HCT116 (cell line): ENCODE data around the gene EPHB2.

Source experiments
- EGR1 ChIP-seq: IDR thresholded peaks from 2 replicates; pipeline ENCODE4 v1.6.1; 2012; ENCODE audit warnings: low read depth
- EZH2phosphoT487 ChIP-seq: fragments of 200-600 bp; IDR thresholded peaks from 2 replicates; pipeline ENCODE4 v1.6.1; 2018; ENCODE audit warnings: antibody characterized with exemption, borderline replicate concordance
- POLR2A ChIP-seq: IDR thresholded peaks from 2 replicates; pipeline ENCODE4 v1.7.0; 2011; ENCODE audit warnings: borderline replicate concordance; ENCODE audit not compliant: insufficient read depth, insufficient read length; ENCODE audit errors: extremely low read depth
- POLR2AphosphoS5 ChIP-seq: IDR thresholded peaks from 2 replicates; pipeline ENCODE4 v1.6.1; 2011; ENCODE audit warnings: mild to moderate bottlenecking, low read depth, low read length, moderate library complexity
- RAD21 ChIP-seq: IDR thresholded peaks from 2 replicates; pipeline ENCODE4 v1.6.1; 2012; ENCODE audit warnings: low read depth, mild to moderate bottlenecking
- SIN3A ChIP-seq: IDR thresholded peaks from 2 replicates; pipeline ENCODE4 v1.6.1; 2012; ENCODE audit warnings: low read depth
- SP1 ChIP-seq: IDR thresholded peaks from 2 replicates; pipeline ENCODE4 v1.6.1; 2012; ENCODE audit warnings: low read depth
- TF ChIP-seq, protein P1 (sequence below), 3 experiments: fragments of 200-600 bp in 1 of 3; sonication (generic) in 1 of 3; IDR thresholded peaks in 2 of 3; conservative IDR thresholded peaks in 1 of 3; 2 replicates each; pipeline ENCODE4 v1.5.1; 2012 to 2017; ENCODE audit warnings: low read depth in 2 of 3, low read length in 2 of 3, antibody characterized with exemption in 1 of 3, borderline replicate concordance in 1 of 3, control low read depth in 1 of 3, mild to moderate bottlenecking in 1 of 3, mixed read lengths in 1 of 3, mixed run types in 1 of 3, moderate library complexity in 1 of 3; ENCODE audit not compliant: insufficient read depth in 1 of 3
- TF ChIP-seq, protein P2 (sequence below): IDR thresholded peaks from 2 replicates; pipeline ENCODE4 v1.6.1; 2012; ENCODE audit warnings: low read depth
- TF ChIP-seq, protein P3 (sequence below): IDR thresholded peaks from 2 replicates; pipeline ENCODE4 v1.6.1; 2012
- TF ChIP-seq, protein P4 (sequence below): IDR thresholded peaks from 2 replicates; pipeline ENCODE4 v1.6.1; 2012

DNA sequence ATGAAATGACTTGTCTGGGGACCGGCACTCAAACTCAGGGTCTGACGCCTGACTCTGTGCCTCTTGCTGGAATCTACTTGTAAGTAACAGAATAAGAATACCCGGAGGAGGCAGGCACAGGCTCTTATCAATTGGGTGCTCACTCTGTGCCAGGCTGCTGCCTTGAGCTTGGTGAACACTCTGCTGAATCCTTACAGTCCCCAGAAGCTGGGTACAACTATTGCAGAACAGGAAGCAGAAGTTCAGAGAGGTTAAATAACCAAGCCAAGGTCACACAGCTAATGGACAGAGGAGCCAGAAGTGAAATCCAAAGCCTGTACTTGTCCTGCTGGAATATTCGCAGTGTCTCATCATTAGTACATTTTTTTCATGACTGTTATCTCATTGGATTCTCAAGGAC is 86.0 kb downstream of the EPHB2 start:
- no peak for TF ChIP-seq POLR2AphosphoS5
- TF ChIP-seq, protein P1, sequence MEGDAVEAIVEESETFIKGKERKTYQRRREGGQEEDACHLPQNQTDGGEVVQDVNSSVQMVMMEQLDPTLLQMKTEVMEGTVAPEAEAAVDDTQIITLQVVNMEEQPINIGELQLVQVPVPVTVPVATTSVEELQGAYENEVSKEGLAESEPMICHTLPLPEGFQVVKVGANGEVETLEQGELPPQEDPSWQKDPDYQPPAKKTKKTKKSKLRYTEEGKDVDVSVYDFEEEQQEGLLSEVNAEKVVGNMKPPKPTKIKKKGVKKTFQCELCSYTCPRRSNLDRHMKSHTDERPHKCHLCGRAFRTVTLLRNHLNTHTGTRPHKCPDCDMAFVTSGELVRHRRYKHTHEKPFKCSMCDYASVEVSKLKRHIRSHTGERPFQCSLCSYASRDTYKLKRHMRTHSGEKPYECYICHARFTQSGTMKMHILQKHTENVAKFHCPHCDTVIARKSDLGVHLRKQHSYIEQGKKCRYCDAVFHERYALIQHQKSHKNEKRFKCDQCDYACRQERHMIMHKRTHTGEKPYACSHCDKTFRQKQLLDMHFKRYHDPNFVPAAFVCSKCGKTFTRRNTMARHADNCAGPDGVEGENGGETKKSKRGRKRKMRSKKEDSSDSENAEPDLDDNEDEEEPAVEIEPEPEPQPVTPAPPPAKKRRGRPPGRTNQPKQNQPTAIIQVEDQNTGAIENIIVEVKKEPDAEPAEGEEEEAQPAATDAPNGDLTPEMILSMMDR (IDR thresholded peaks at IDR 0.05 in 2 of 3, conservative IDR thresholded peaks at IDR 0.05 in 1 of 3; ENCODE audit: borderline replicate concordance in 1 of 3, insufficient read depth in 1 of 3, low read depth in 2 of 3, low read length in 2 of 3): no peak
- TF ChIP-seq SIN3A: no peak
- no peak for TF ChIP-seq POLR2A
- TF ChIP-seq EZH2phosphoT487: no peak
- TF ChIP-seq, protein P2, sequence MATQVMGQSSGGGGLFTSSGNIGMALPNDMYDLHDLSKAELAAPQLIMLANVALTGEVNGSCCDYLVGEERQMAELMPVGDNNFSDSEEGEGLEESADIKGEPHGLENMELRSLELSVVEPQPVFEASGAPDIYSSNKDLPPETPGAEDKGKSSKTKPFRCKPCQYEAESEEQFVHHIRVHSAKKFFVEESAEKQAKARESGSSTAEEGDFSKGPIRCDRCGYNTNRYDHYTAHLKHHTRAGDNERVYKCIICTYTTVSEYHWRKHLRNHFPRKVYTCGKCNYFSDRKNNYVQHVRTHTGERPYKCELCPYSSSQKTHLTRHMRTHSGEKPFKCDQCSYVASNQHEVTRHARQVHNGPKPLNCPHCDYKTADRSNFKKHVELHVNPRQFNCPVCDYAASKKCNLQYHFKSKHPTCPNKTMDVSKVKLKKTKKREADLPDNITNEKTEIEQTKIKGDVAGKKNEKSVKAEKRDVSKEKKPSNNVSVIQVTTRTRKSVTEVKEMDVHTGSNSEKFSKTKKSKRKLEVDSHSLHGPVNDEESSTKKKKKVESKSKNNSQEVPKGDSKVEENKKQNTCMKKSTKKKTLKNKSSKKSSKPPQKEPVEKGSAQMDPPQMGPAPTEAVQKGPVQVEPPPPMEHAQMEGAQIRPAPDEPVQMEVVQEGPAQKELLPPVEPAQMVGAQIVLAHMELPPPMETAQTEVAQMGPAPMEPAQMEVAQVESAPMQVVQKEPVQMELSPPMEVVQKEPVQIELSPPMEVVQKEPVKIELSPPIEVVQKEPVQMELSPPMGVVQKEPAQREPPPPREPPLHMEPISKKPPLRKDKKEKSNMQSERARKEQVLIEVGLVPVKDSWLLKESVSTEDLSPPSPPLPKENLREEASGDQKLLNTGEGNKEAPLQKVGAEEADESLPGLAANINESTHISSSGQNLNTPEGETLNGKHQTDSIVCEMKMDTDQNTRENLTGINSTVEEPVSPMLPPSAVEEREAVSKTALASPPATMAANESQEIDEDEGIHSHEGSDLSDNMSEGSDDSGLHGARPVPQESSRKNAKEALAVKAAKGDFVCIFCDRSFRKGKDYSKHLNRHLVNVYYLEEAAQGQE: no peak
- TF ChIP-seq, protein P3, sequence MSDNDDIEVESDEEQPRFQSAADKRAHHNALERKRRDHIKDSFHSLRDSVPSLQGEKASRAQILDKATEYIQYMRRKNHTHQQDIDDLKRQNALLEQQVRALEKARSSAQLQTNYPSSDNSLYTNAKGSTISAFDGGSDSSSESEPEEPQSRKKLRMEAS: no peak
- TF ChIP-seq, protein P4, sequence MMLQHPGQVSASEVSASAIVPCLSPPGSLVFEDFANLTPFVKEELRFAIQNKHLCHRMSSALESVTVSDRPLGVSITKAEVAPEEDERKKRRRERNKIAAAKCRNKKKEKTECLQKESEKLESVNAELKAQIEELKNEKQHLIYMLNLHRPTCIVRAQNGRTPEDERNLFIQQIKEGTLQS: no peak
- TF ChIP-seq SP1: no peak
- no peak for TF ChIP-seq EGR1
- TF ChIP-seq RAD21: no peak
